Activated T-cell treated with anti-CD3 and anti-CD28 coated beads, Interleukin-2, amount 50 U/mL, for 24 hours (primary cell): ENCODE measurements around the gene DBT.
A peak's percentile ranks its signal among the peaks of the same experiment; 100 is the strongest.

ENCODE experiments used
- DNase-seq: peaks from one replicate; pipeline ENCODE4 v3.0.0-alpha.2; 2020
- H3K27ac Mint-ChIP-seq: 2 replicates; pipeline ENCODE4 v1.8.0; 2020; ENCODE audit warnings: mild to moderate bottlenecking, mixed read lengths
- H3K27me3 Mint-ChIP-seq: 2 replicates; pipeline ENCODE4 v1.8.0; 2020; ENCODE audit warnings: mixed read lengths
- H3K36me3 Mint-ChIP-seq: 2 replicates; pipeline ENCODE4 v1.8.0; 2020; ENCODE audit warnings: low read depth, mixed read lengths
- H3K4me1 Mint-ChIP-seq: 2 replicates; pipeline ENCODE4 v1.8.0; 2020; ENCODE audit warnings: low read depth, mixed read lengths
- H3K4me3 Mint-ChIP-seq: 2 replicates; pipeline ENCODE4 v1.8.0; 2020; ENCODE audit warnings: mild to moderate bottlenecking, moderate library complexity, mixed read lengths
- H3K9me3 Mint-ChIP-seq: 2 replicates; pipeline ENCODE4 v1.8.0; 2020; ENCODE audit warnings: mixed read lengths

Gene DBT

GRCh38 chr1:100142343-100142742 is 107.3 kb downstream of the DBT start:
- no peaks in the 10 kb centered on the region for H3K27me3 Mint-ChIP-seq
- no peak for DNase-seq
- peak overlapping the region; percentile 6 for H3K27ac Mint-ChIP-seq
- H3K4me3 Mint-ChIP-seq: no peak overlapping the region
- peaks cover 91% of the 10 kb centered on the region for H3K36me3 Mint-ChIP-seq
- peaks cover 3% of the 10 kb centered on the region for H3K4me1 Mint-ChIP-seq
- H3K9me3 Mint-ChIP-seq: no peaks in the 10 kb centered on the region

- peaks cover 92% of the 10 kb centered on the region for H3K36me3 Mint-ChIP-seq
- no peak overlapping the region for H3K4me3 Mint-ChIP-seq
- no peaks in the 10 kb centered on the region for H3K9me3 Mint-ChIP-seq
- DNase-seq: no peak
- H3K27ac Mint-ChIP-seq: peak overlapping the region; percentile 35
- no peaks in the 10 kb centered on the region for H3K27me3 Mint-ChIP-seq
- peaks cover 3% of the 10 kb centered on the region for H3K4me1 Mint-ChIP-seq
Measured at GRCh38 chr1:100141192-100141591, 108.4 kb downstream of the DBT start.

GRCh38 chr1:100137602-100138001 is 112.0 kb downstream of the DBT start:
- Mint-ChIP-seq H3K9me3 (no peaks in the 10 kb centered on the region), H3K27me3 (no peaks in the 10 kb centered on the region)

More at GRCh38 chr1:100137602-100138001, 112.0 kb downstream of the DBT start:
- H3K4me3 Mint-ChIP-seq: no peak overlapping the region
- DNase-seq: no peak
- H3K36me3 Mint-ChIP-seq: peaks cover 78% of the 10 kb centered on the region
- peaks cover 17% of the 10 kb centered on the region for H3K4me1 Mint-ChIP-seq
- H3K27ac Mint-ChIP-seq: no peak overlapping the region
